H9 (cell line): ENCODE data around the gene SMCO3. TPM values are rescaled to one million over a fixed set of nuclear protein-coding genes. Genes with fewer than 3 reads are reported as not detected.

Experiments used
- DNase-seq: peaks from one replicate; pipeline ENCODE4 v3.0.0-alpha.2; 2017
- H2AFZ ChIP-seq: one replicate; pipeline ENCODE4 v1.6.1; 2013; ENCODE audit warnings: mild to moderate bottlenecking, low read length, control low read depth, moderate library complexity
- H2AK5ac ChIP-seq: 2 replicates; pipeline ENCODE4 v1.6.1; 2013; ENCODE audit warnings: low read length, control low read depth, mixed read lengths; ENCODE audit not compliant: insufficient read length
- H2BK120ac ChIP-seq: one replicate; pipeline ENCODE4 v1.6.1; 2013; ENCODE audit warnings: low read depth, mild to moderate bottlenecking, low read length, control low read depth, inconsistent platforms; ENCODE audit not compliant: poor library complexity, severe bottlenecking
- H2BK12ac ChIP-seq: 2 replicates; pipeline ENCODE4 v1.6.1; 2013; ENCODE audit warnings: low read length, control low read depth, mixed read lengths, low read depth; ENCODE audit not compliant: insufficient read length
- H2BK15ac ChIP-seq: 2 replicates; pipeline ENCODE4 v1.6.1; 2013; ENCODE audit warnings: low read depth, low read length, control low read depth
- H2BK20ac ChIP-seq: one replicate; pipeline ENCODE4 v1.6.1; 2013; ENCODE audit warnings: low read depth, mild to moderate bottlenecking, low read length, control low read depth, inconsistent platforms; ENCODE audit not compliant: poor library complexity, severe bottlenecking
- H2BK5ac ChIP-seq: 2 replicates; pipeline ENCODE4 v1.6.1; 2013; ENCODE audit warnings: low read length, control low read depth, mixed read lengths; ENCODE audit not compliant: insufficient read length
- H3K14ac ChIP-seq: 2 replicates; pipeline ENCODE4 v1.6.1; 2013; ENCODE audit warnings: low read length, control low read depth; ENCODE audit not compliant: insufficient read depth
- H3K18ac ChIP-seq: 2 replicates; pipeline ENCODE4 v1.6.1; 2013; ENCODE audit warnings: low read depth, mild to moderate bottlenecking, mixed read lengths, low read length, control low read depth; ENCODE audit not compliant: insufficient read length
- H3K23ac ChIP-seq: 2 replicates; pipeline ENCODE4 v1.6.1; 2013; ENCODE audit warnings: low read length, control low read depth, mixed read lengths, low read depth; ENCODE audit not compliant: insufficient read length
- H3K23me2 ChIP-seq: 2 replicates; pipeline ENCODE4 v1.6.1; 2013; ENCODE audit warnings: low read depth, mild to moderate bottlenecking, mixed read lengths, low read length, control low read depth; ENCODE audit not compliant: insufficient read length, poor library complexity, severe bottlenecking
- H3K27ac ChIP-seq: 2 replicates; pipeline ENCODE4 v1.5.1; 2013; ENCODE audit warnings: low read length, control low read depth, mixed read lengths, low read depth; ENCODE audit not compliant: insufficient read length
- H3K27me3 ChIP-seq: 2 replicates; pipeline ENCODE4 v1.6.1; 2013; ENCODE audit warnings: low read length, control low read depth, inconsistent platforms; ENCODE audit not compliant: insufficient read depth
- H3K4ac ChIP-seq: 2 replicates; pipeline ENCODE4 v1.6.1; 2013; ENCODE audit warnings: low read depth, mild to moderate bottlenecking, control low read depth, inconsistent platforms, low read length, moderate library complexity
- H3K4me1 ChIP-seq: 2 replicates; pipeline ENCODE4 v1.6.1; 2013; ENCODE audit warnings: low read length, control low read depth, inconsistent platforms; ENCODE audit not compliant: insufficient read depth
- H3K4me2 ChIP-seq: 2 replicates; pipeline ENCODE4 v1.6.1; 2013; ENCODE audit warnings: low read length, control low read depth, mixed read lengths; ENCODE audit not compliant: insufficient read length, insufficient read depth
- H3K56ac ChIP-seq: 2 replicates; pipeline ENCODE4 v1.6.1; 2013; ENCODE audit warnings: low read depth, mild to moderate bottlenecking, mixed read lengths, low read length, control low read depth; ENCODE audit not compliant: insufficient read length
- H3K79me1 ChIP-seq: 2 replicates; pipeline ENCODE4 v1.6.1; 2013; ENCODE audit warnings: low read depth, mild to moderate bottlenecking, moderate library complexity, low read length, control low read depth, inconsistent platforms; ENCODE audit not compliant: insufficient read depth, poor library complexity, severe bottlenecking
- H3K79me2 ChIP-seq: 2 replicates; pipeline ENCODE4 v1.6.1; 2013; ENCODE audit warnings: low read length, control low read depth, inconsistent platforms; ENCODE audit not compliant: insufficient read depth
- H3K9ac ChIP-seq: 2 replicates; pipeline ENCODE4 v1.6.1; 2013; ENCODE audit warnings: low read length, control low read depth, mixed read lengths; ENCODE audit not compliant: insufficient read length; ENCODE audit errors: extremely low read depth
- H3K9me3 ChIP-seq: one replicate; pipeline ENCODE4 v1.6.1; 2013; ENCODE audit warnings: low read depth, low read length, inconsistent platforms; ENCODE audit not compliant: control insufficient read depth
- H3T11ph ChIP-seq: one replicate; pipeline ENCODE4 v1.6.1; 2013; ENCODE audit warnings: mild to moderate bottlenecking, low read length, control low read depth, inconsistent platforms
- H4K20me1 ChIP-seq: one replicate; pipeline ENCODE4 v1.6.1; 2013; ENCODE audit not compliant: control insufficient read depth, insufficient read length, insufficient read depth
- H4K5ac ChIP-seq: 2 replicates; pipeline ENCODE4 v1.6.1; 2013; ENCODE audit warnings: low read depth, mild to moderate bottlenecking, mixed read lengths, low read length, control low read depth; ENCODE audit not compliant: insufficient read length
- H4K8ac ChIP-seq: replicated peaks from 2 replicates; pipeline ENCODE4 v1.6.1; 2013; ENCODE audit warnings: low read length, control low read depth, mixed read lengths, low read depth; ENCODE audit not compliant: insufficient read length
- H4K91ac ChIP-seq: 2 replicates; pipeline ENCODE4 v1.6.1; 2013; ENCODE audit warnings: low read depth, mild to moderate bottlenecking, moderate library complexity, mixed read lengths, low read length, control low read depth; ENCODE audit not compliant: insufficient read length
- H3K27ac Mint-ChIP-seq, 3 experiments: 2 replicates in 2 of 3; 3 replicates in 1 of 3; pipeline ENCODE4 v1.8.0; 2020 to 2021; ENCODE audit warnings: mixed read lengths in 3 of 3, mild to moderate bottlenecking in 1 of 3, moderate library complexity in 1 of 3
- H3K27me3 Mint-ChIP-seq: 2 replicates; pipeline ENCODE4 v1.8.0; 2021; ENCODE audit warnings: low read depth, mild to moderate bottlenecking, moderate library complexity, mixed read lengths
- H3K36me3 Mint-ChIP-seq, 3 experiments: 2 replicates in 2 of 3; 3 replicates in 1 of 3; pipeline ENCODE4 v1.8.0; 2020 to 2021; ENCODE audit warnings: low read depth in 3 of 3, mixed read lengths in 3 of 3; ENCODE audit not compliant: insufficient read depth in 1 of 3
- H3K4me1 Mint-ChIP-seq, 2 experiments: 2 replicates each; pipeline ENCODE4 v1.8.0; 2020; ENCODE audit warnings: mixed read lengths in 2 of 2
- H3K4me3 Mint-ChIP-seq, 2 experiments: 2 replicates in 1 of 2; 3 replicates in 1 of 2; pipeline ENCODE4 v1.8.0; 2020 to 2021; ENCODE audit warnings: mild to moderate bottlenecking in 2 of 2, mixed read lengths in 2 of 2, moderate library complexity in 1 of 2
- H3K9me3 Mint-ChIP-seq, 2 experiments: 2 replicates in 1 of 2; 3 replicates in 1 of 2; pipeline ENCODE4 v1.8.0; 2020; ENCODE audit warnings: mild to moderate bottlenecking in 2 of 2, mixed read lengths in 2 of 2, moderate library complexity in 1 of 2
- WGBS: extraction: QIAGEN DNeasy Blood & Tissue Kit; methylation state at CpG from one replicate; pipeline ENCODE4 v1.1.7; 2013; ENCODE audit warnings: missing lambda C conversion rate, low lambda C conversion rate, mixed read lengths; ENCODE audit not compliant: insufficient read length; ENCODE audit errors: extremely low coverage; 5-methylcytosine and 5-hydroxymethylcytosine counted together
- total RNA-seq: library from RNA; stranded (reverse); gene quantifications from 2 replicates; pipeline ENCODE4 v1.2.1, GENCODE V29; 2021
- TF ChIP-seq, protein P1 (sequence below): fragments of 200-600 bp; sonication (generic); conservative IDR thresholded peaks from 3 replicates; pipeline ENCODE4 v1.8.0; 2021; ENCODE audit warnings: antibody characterized with exemption, mild to moderate bottlenecking

The SMCO3 gene
- total RNA-seq, 1 experiment from 2014 or later = not detected

DNA sequence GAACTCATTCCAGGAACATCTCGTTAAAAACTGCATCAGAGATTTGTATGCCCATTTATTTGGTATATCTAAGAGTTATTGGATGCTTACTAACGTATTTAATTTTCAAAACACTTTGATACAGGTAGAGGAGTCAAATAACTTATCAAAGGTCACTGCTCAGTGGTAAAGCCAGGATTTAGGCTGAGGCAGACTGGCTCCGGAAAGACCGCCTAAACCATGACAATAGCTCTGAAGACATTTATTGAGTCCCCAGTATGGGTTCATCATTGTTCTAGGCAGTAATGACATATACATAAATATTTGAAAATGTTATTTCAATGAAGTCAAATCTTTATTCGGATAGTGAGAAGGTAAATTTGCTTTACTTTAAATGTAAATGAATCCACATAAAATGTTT lies 41.0 kb downstream of the SMCO3 start:
- Histone ChIP-seq H4K5ac (no peak overlapping the region), H2BK120ac (no peak overlapping the region), H3K79me1 (no peaks in the 10 kb centered on the region), H4K20me1 (peaks cover 3% of the 10 kb centered on the region), H4K8ac (no peak overlapping the region), H3K9ac (no peak overlapping the region), H2BK5ac (no peak overlapping the region), H3K27me3 (no peaks in the 10 kb centered on the region), H2AFZ (no peak overlapping the region), H3K18ac (no peak overlapping the region), H3K79me2 (no peaks in the 10 kb centered on the region; the same call in 1 of the 2 replicates), H3K4ac (no peak overlapping the region), H2AK5ac (no peak overlapping the region), H4K91ac (no peak overlapping the region), H2BK15ac (no peak overlapping the region), H2BK20ac (no peak overlapping the region), H3K56ac (no peak overlapping the region), H3K9me3 (no peaks in the 10 kb centered on the region), H3K14ac (no peak overlapping the region), H3K23me2 (peaks cover 17% of the 10 kb centered on the region), H3K4me2 (peak overlapping the region; percentile 75), H3T11ph (no peak overlapping the region), H3K23ac (no peak overlapping the region), H3K27ac (no peak overlapping the region), H2BK12ac (no peak overlapping the region), H3K4me1 (no peaks in the 10 kb centered on the region)
- peaks cover 44 to 47% of the 10 kb centered on the region in 2 experiments for H3K4me1 Mint-ChIP-seq
- H3K4me3 Mint-ChIP-seq = peak overlapping the region; percentile 96 to 98
- no CpG with 5 or more reads among the region's 5 CpGs for WGBS
- peak overlapping the region in 2 of 3 experiments; percentile 68 to 89; a peak in 3 of 7 replicates for H3K27ac Mint-ChIP-seq
- H3K27me3 Mint-ChIP-seq = peaks cover 5% of the 10 kb centered on the region; the same call in 1 of the 2 replicates
- peaks cover 0 to 7% (median 4%) of the 10 kb centered on the region in 3 experiments; a peak in 4 of 7 replicates for H3K36me3 Mint-ChIP-seq
- H3K9me3 Mint-ChIP-seq = no peaks in the 10 kb centered on the region; a peak in 1 of 5 replicates
- DNase-seq = no peak
- TF ChIP-seq, protein P1, sequence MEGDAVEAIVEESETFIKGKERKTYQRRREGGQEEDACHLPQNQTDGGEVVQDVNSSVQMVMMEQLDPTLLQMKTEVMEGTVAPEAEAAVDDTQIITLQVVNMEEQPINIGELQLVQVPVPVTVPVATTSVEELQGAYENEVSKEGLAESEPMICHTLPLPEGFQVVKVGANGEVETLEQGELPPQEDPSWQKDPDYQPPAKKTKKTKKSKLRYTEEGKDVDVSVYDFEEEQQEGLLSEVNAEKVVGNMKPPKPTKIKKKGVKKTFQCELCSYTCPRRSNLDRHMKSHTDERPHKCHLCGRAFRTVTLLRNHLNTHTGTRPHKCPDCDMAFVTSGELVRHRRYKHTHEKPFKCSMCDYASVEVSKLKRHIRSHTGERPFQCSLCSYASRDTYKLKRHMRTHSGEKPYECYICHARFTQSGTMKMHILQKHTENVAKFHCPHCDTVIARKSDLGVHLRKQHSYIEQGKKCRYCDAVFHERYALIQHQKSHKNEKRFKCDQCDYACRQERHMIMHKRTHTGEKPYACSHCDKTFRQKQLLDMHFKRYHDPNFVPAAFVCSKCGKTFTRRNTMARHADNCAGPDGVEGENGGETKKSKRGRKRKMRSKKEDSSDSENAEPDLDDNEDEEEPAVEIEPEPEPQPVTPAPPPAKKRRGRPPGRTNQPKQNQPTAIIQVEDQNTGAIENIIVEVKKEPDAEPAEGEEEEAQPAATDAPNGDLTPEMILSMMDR = no peak
